HG03457 (cell line): ENCODE results near the gene FOXO1.
A peak's percentile ranks its signal among the peaks of the same experiment; 100 is the strongest.
"Not testable (repeated sequence)": the region's sequence is repeated elsewhere in the genome, so short reads cannot be mapped to it uniquely, and the experiment has no call there.

ENCODE experiments used
- ATAC-seq: cut with Tn5 transposase; IDR thresholded peaks from one replicate; pipeline ENCODE4 v1.9.1; 2021; ENCODE audit warnings: moderate number of reproducible peaks; ENCODE audit not compliant: unreplicated experiment

Gene FOXO1

GRCh38 chr13:40666045-40666932, at the start of gene FOXO1:
Gene FOXO1 (minus strand): TSS chr13:40666641. CDS start chr13:40666212, 429 bp downstream.
- ATAC-seq: peak; percentile 40

- ATAC-seq: not testable (repeated sequence)
Measured at GRCh38 chr13:40714433-40714832, 48.0 kb upstream of the FOXO1 start.

- ATAC-seq: no peak
Measured at GRCh38 chr13:40706439-40706838, 40.0 kb upstream of the FOXO1 start.

- ATAC-seq: no peak
Measured at GRCh38 chr13:40697711-40698110, 31.3 kb upstream of the FOXO1 start.

- ATAC-seq: no peak
Measured at GRCh38 chr13:40694426-40694825, 28.0 kb upstream of the FOXO1 start.

GRCh38 chr13:40692946-40693345, 26.5 kb upstream of the FOXO1 start:
- peak; percentile 67 for ATAC-seq

- ATAC-seq: no peak
Measured at GRCh38 chr13:40688781-40689180, 22.3 kb upstream of the FOXO1 start.

GRCh38 chr13:40682449-40683240, 16.2 kb upstream of the FOXO1 start:
- ATAC-seq: no peak

- ATAC-seq: no peak
Measured at GRCh38 chr13:40681341-40682146, 15.1 kb upstream of the FOXO1 start.

- ATAC-seq: no peak
Measured at GRCh38 chr13:40680659-40681323, 14.3 kb upstream of the FOXO1 start.

- no peak for ATAC-seq
Measured at GRCh38 chr13:40679480-40679985, 13.1 kb upstream of the FOXO1 start.

- no peak for ATAC-seq
Measured at GRCh38 chr13:40677064-40677463, 10.6 kb upstream of the FOXO1 start.

- no peak for ATAC-seq
Measured at GRCh38 chr13:40676007-40676406, 9.6 kb upstream of the FOXO1 start.

- no peak for ATAC-seq
Measured at GRCh38 chr13:40673414-40673813, 7.0 kb upstream of the FOXO1 start.

GRCh38 chr13:40672765-40673397, 6.4 kb upstream of the FOXO1 start:
- ATAC-seq: no peak

GRCh38 chr13:40671956-40672764, 5.7 kb upstream of the FOXO1 start:
- no peak for ATAC-seq

- ATAC-seq: no peak
Measured at GRCh38 chr13:40670307-40670706, 3.9 kb upstream of the FOXO1 start.

- ATAC-seq: no peak
Measured at GRCh38 chr13:40668335-40668734, 1.9 kb upstream of the FOXO1 start.

- no peak for ATAC-seq
Measured at GRCh38 chr13:40667622-40667978, 1.2 kb upstream of the FOXO1 start.
